Thyroid gland (tissue), 4 donors: Measurements from ENCODE around the gene PTRH1. TPM values are rescaled to one million over a fixed set of nuclear protein-coding genes. Genes with fewer than 3 reads are reported as not detected.

Source experiments
- DNase-seq, 2 donors: peaks; one replicate each; pipeline ENCODE4 v3.0.0-alpha.2; 2019
- H3K27ac ChIP-seq, 3 donors: fragments of 200-600 bp; sonication (generic); 1 replicate in 2 of 3; 2 replicates in 1 of 3; pipeline ENCODE4 v1.5.1; 2016 to 2019; ENCODE audit warnings: mild to moderate bottlenecking in 1 of 3, moderate library complexity in 1 of 3
- H3K27me3 ChIP-seq: fragments of 200-600 bp; sonication (generic); one replicate; pipeline ENCODE4 v1.5.1; 2019
- H3K36me3 ChIP-seq, 2 donors: fragments of 200-600 bp; sonication (generic); one replicate each; pipeline ENCODE4 v1.5.1; 2016 to 2019
- H3K4me1 ChIP-seq, 2 donors: fragments of 200-600 bp; sonication (generic); one replicate each; pipeline ENCODE4 v1.5.1; 2017 to 2019
- H3K4me3 ChIP-seq, 3 donors: fragments of 200-600 bp; sonication (generic); replicated peaks in 1 of 3; 1 replicate in 2 of 3; 2 replicates in 1 of 3; pipeline ENCODE4 v1.5.1; 2016; ENCODE audit warnings: mild to moderate bottlenecking in 1 of 3
- H3K9me3 ChIP-seq: fragments of 200-600 bp; sonication (generic); one replicate; pipeline ENCODE4 v1.5.1; 2017
- POLR2A ChIP-seq, 2 donors: fragments of 450-650 bp; IDR thresholded peaks; one replicate each; pipeline ENCODE4 v1.6.1; 2017; ENCODE audit warnings: antibody characterized with exemption in 2 of 2, mild to moderate bottlenecking in 2 of 2, moderate library complexity in 1 of 2
- WGBS, 2 donors: methylation state at CpG; one replicate each; pipeline ENCODE4 v1.1.5; 2017; 5-methylcytosine and 5-hydroxymethylcytosine counted together
- intact Hi-C: fragments of 100-400 bp; cut with DNase I; formaldehyde crosslinking; loops from one replicate; pipeline ENCODE4 v1.15.1; 2023
- total RNA-seq, 4 donors: library from RNA; depleted of rRNA; stranded (reverse); fragments of >200 nt; gene quantifications; one replicate each; pipeline ENCODE4 v1.2.3, GENCODE V29; 2016
- TF ChIP-seq, protein P1 (sequence below), 6 experiments: fragments of 200-600 bp in 3 of 6; fragments of 450-650 bp in 3 of 6; sonication (generic) in 3 of 6; IDR thresholded peaks; one replicate each; pipeline ENCODE4 v1.5.1; 2016 to 2019; ENCODE audit warnings: antibody characterized with exemption in 6 of 6, mild to moderate bottlenecking in 2 of 6, inconsistent platforms in 1 of 6, moderate library complexity in 1 of 6

PTRH1 gene
- total RNA-seq, 4 donors from 2014 or later, result 24.1 to 64.3 (median 43.4) TPM

DNA sequence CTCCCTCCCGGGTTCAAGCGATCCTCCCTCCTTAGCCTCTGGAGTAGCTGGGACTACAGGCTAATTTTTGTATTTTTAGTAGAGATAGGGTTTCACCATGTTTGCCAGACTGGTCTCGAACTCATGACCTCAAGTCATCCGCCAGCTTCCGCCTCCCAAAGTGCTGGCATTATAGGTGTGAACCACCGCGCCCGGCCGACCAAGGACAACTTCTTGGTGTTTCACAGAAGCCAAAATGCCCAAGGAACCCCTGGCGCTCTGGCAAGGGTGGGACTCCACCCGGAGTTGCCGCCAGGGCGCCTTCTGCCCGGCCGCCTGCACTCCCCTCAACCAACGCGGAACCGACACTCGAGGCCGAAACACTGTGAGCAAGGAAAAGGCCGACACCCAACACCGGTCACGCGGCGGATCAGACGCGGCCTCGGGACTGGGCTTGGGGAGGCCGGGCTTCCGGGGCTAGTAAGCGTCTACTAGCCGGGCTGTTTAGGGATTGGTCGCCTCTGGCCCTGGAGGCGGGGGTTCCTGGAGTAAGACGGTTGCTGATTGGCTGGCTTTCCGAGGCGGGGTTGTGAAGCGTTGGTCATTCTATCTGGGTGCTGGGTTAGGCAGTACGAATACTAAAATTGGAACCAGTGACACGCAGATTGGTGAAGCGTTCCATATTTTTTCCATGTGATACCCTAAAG is 16.3 kb downstream of the PTRH1 start:
- Histone ChIP-seq H3K4me3 (no peak overlapping the region), H3K27me3 (no peaks in the 10 kb centered on the region), H3K27ac (peak overlapping the region; percentile 92 to 96 (median 93)), H3K9me3 (no peaks in the 10 kb centered on the region), H3K4me1 (peaks cover 28 to 31% of the 10 kb centered on the region in 2 donors), H3K36me3 (no peaks in the 10 kb centered on the region)
- peak; percentile 97 to 98 for DNase-seq
- intact Hi-C loops, result no loop called here
- TF ChIP-seq POLR2A (IDR thresholded peaks at IDR 0.05), result peak in 1 of 2 donors; percentile 72
- TF ChIP-seq, protein P1, sequence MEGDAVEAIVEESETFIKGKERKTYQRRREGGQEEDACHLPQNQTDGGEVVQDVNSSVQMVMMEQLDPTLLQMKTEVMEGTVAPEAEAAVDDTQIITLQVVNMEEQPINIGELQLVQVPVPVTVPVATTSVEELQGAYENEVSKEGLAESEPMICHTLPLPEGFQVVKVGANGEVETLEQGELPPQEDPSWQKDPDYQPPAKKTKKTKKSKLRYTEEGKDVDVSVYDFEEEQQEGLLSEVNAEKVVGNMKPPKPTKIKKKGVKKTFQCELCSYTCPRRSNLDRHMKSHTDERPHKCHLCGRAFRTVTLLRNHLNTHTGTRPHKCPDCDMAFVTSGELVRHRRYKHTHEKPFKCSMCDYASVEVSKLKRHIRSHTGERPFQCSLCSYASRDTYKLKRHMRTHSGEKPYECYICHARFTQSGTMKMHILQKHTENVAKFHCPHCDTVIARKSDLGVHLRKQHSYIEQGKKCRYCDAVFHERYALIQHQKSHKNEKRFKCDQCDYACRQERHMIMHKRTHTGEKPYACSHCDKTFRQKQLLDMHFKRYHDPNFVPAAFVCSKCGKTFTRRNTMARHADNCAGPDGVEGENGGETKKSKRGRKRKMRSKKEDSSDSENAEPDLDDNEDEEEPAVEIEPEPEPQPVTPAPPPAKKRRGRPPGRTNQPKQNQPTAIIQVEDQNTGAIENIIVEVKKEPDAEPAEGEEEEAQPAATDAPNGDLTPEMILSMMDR (IDR thresholded peaks at IDR 0.05), result peak in 4 of 6 experiments; percentile 13 to 45 (median 30)
- WGBS, 2 donors, result 15 to 22% methylated on average over 25 to 41 of the region's 41 CpGs

DNA sequence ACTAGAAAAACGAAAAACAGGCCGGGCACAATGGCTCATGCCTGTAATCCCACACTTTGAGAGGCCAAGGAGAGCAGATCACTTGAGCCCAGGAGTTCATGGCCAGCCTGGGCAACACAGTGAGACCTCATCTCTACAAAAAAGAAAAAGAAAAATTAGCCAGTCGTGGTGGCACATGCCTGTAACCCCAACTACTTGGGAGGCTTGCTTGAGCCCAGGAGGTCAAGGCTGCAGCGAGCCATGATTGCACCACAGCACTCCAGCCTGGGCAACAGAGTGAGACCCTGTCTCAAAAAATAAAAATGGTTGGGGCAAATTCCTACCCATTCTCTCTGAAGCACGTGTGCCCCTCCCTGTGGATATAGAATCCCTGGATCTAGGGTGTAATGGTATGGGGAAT is 17.1 kb downstream of the PTRH1 start:
- Histone ChIP-seq H3K4me1 (peaks cover 28 to 31% of the 10 kb centered on the region in 2 donors), H3K27me3 (no peaks in the 10 kb centered on the region)

DNA sequence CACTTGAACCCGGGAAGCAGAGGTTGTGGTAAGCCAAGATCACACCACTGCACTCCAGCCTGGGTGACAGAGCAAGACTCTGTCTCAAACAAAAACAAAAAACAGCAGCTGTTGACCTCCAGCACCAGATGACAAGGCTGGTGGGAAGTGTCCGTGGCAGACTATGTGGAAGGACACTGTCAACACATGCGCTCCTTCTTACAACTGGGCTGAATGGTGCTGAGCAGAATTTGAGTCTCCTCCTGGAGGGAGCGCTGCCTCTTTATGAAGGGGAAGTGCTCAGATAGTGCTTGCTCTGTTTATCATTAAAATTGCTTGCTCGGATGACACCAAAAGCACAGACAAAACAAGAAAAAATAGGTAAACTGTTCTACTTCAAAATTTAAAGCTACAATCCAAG is 17.9 kb downstream of the PTRH1 start:
- DNase-seq, result no peak
- intact Hi-C loops, result no loop called here
- H3K9me3 ChIP-seq, result no peaks in the 10 kb centered on the region
- no peak overlapping the region for H3K27ac ChIP-seq
- H3K27me3 ChIP-seq, result no peaks in the 10 kb centered on the region
- WGBS, 2 donors, result 87% methylated on average over 5 of the region's 5 CpGs
- peaks cover 28 to 31% of the 10 kb centered on the region in 2 donors for H3K4me1 ChIP-seq
- no peaks in the 10 kb centered on the region for H3K36me3 ChIP-seq
- TF ChIP-seq, protein P1 (IDR thresholded peaks at IDR 0.05), result no peak
- TF ChIP-seq POLR2A (IDR thresholded peaks at IDR 0.05), result no peak
- no peak overlapping the region for H3K4me3 ChIP-seq

More for the DNA sequence above, 17.1 kb downstream of the PTRH1 start:
- intact Hi-C loops, result no loop called here
- Histone ChIP-seq H3K9me3 (no peaks in the 10 kb centered on the region), H3K4me3 (no peak overlapping the region), H3K36me3 (no peaks in the 10 kb centered on the region), H3K27ac (peak overlapping the region; percentile 92 to 96 (median 93))
- no peak for DNase-seq
- TF ChIP-seq, protein P1 (IDR thresholded peaks at IDR 0.05), result no peak
- TF ChIP-seq POLR2A (IDR thresholded peaks at IDR 0.05), result no peak
- 93 to 95% methylated on average over 5 of the region's 5 CpGs for WGBS, 2 donors

DNA sequence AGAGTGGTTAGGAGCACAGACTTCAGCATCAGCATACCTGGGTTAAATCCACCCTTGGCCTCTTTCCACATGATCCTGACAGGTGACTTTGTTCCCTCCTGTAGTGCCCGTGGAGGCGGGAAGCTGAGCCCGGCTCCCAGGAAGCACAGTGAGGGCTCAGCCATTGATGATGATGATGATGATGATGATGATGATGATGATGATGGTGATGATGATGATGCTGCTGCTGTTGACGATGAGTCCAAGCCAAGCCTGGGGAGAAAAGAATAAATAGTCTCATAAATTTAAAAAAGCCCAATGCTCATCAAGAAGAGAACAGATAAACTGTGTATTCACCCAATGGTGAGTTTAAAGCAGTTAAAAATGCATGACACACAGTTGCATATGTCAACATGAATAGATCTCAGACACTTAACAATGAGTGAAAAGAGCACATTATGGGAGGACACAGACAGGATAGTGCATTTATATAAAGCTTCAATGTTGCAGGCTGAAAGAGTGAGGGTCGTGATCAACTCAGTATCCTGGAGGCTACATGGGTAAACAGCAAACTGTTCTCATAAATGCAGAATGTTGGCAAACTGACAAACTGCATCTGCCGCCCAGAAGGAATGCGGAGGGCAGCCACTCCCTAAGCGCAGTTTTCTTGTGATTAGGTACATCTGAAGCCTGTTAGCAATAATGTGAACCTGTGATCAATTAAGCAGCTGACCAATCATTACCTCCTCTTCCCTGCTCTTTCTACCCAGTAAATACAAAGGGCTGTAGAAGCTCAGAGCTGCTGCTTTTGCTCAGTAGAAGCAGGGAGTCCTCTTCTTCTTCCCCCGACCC is 20.4 kb downstream of the PTRH1 start:
- WGBS, 2 donors, result 81% methylated on average over 9 of the region's 9 CpGs
- intact Hi-C loops, result no loop called here
- no peak overlapping the region for H3K27ac ChIP-seq

More for the DNA sequence above, 20.4 kb downstream of the PTRH1 start:
- no peak for DNase-seq
- no peak for TF ChIP-seq POLR2A (IDR thresholded peaks at IDR 0.05)
- TF ChIP-seq, protein P1 (IDR thresholded peaks at IDR 0.05), result no peak
- peaks cover 11 to 14% of the 10 kb centered on the region in 2 donors for H3K4me1 ChIP-seq
- H3K4me3 ChIP-seq, result no peak overlapping the region
- no peaks in the 10 kb centered on the region for H3K27me3 ChIP-seq
- H3K36me3 ChIP-seq, result peaks cover 0 to 11% of the 10 kb centered on the region in 2 donors
- H3K9me3 ChIP-seq, result no peaks in the 10 kb centered on the region
